GM18861 (cell line): ENCODE results near the gene VPS54.

ENCODE experiments used
- ATAC-seq: cut with Tn5 transposase; IDR thresholded peaks from one replicate; pipeline ENCODE4 v1.9.1; 2021; ENCODE audit not compliant: unreplicated experiment

Gene VPS54

DNA sequence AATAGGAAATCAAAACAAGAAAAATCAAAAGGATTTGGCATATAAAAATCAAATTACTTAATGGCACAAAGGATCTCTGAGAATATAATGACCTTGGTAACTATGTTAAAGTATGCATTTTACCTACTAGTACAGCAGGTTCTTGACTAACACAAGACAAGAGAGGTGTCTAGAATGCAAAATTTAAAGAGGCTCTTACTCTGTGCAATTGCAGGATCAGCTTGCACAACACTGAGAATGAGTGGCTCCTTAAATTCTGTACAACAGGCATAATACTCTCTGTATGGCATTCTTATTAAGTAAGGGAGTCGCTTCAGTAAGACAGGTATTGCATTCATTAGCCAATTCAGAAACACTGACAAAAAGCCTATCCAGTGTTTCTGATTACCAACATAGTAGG is 104.9 kb downstream of the VPS54 start:
- ATAC-seq: no peak

DNA sequence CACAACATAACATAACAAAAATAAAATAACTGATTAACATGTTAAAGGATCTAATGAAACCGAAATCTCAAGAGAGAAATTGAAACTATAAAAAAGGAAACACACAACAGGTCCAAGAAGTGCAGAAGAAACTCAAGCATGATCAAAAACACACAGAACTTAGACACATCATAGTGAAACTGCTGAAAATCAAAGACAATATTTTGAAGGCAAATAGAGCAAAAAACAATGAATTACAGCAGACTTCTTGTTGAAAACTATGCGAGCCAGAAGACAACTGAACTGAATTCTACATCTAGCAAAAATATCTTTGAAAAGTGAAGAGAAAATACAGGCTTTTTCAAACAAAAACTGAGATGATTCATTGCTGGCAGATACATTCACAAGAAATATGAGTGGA is 116.2 kb downstream of the VPS54 start:
- ATAC-seq: peak; percentile 66

DNA sequence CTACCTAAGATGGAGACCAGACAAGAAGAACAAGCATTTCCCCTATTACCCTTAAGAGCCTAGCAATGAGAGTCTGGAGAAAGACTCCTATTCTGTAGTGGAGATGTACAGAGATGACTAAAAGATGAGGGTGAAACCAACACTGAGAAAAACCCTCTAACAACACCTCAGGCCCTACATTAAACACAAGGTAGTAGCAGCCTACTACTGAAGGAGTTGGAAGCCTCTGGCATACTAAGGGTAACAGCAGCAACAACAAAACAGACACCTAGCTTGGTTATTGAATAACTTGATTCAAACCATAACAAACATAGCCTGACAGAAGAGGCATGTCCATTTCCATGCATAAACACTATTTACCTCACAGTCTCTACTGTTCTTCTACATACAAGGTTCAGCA is 117.1 kb downstream of the VPS54 start:
- ATAC-seq: no peak

DNA sequence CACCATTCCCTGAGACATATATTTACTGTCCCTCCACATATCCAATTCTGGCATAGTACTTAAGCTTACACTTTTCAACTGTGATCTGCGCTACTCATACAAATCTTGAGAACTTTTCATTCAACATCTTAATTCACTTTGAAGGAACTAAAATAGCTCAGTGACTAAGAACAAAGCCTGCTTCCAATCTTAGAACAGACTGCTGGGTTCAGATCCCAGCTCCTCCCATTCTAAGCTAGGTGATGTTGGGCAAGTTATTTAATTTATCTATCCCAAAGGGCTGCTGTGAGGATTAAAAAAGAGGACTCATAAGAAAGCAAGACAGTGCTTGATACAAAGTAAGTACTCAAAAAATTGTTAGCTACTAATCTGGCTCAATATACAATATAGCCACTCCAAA is 119.6 kb downstream of the VPS54 start:
- no peak for ATAC-seq

DNA sequence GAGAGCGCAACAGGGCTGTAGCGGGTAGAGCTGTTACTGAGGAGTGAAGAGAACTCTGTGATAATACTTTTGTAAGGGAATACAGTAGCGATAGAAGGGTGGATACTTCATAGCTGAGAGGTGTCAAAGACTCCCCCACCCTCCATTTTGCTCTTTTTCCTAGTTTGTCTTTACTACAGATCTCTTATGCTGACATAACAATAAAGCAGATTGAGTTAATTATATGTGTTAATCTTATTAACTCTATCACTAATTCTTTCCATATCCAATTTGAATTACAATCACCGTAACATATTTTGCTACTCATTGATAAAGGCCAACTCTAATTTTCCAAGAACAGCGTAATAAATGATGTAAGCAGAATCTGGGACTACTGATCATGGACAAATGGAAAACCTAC is 120.4 kb downstream of the VPS54 start:
- ATAC-seq: no peak

DNA sequence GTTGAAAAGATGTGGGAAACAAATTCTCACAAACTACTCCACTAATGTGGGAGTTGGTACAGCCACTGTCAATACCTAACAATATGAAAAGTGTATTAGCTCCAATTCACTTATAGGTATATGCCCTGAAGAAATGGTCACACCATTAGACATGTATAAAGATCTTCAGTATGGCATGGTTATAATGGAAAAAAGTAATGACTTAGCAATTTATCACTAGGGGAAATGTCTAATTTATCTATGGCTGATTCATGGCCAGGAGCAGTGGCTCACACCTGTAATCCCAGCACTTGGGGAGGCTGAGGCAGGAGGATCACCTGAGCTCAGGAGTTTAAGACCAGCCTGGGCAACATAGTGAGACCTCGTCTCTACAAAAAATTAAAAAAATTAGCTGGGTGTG is 125.1 kb downstream of the VPS54 start:
- no peak for ATAC-seq

DNA sequence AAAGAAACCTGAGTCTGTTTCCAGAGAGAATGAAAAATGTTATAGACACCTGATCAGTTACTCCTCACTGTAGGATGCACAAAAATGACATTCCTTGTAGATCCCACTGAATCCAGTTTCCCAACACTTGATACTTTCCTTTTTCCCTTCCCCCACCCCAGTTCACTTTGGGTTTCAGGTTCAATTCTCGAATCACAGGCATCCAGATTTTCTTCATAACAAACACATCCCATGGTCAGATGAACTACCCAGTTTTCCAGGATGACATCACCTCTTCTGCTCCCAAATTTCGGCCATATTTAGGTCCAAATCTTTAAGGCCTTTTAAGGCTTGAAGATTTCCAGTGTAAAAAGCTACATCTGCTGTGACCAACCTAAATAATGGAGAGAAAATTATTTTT is 126.1 kb downstream of the VPS54 start:
- no peak for ATAC-seq

DNA sequence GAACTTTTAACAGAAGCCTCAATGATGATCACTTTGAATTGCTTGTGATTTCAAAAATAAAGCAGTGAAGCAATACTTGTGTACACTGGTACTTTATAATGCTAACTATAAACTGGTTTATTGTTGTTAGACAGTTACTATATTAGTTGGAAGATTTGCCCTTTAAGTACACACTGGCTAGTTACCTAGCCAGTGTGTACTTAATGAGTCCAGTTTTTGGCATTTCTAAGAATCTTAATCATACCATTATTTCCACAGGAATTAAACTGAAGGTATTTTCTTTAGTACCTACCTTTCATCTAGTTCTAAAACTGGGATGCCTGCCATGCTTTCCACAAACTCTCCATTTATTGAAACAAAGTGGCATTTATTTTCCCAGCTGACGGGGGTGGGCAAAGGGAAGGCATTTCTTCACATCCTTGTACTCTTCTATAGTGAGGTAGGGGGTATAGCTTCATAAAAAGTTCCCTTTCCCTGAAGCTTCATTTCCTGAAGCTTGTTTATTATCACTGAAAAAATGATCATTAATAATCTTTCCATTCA is 127.7 kb downstream of the VPS54 start:
- ATAC-seq: no peak

DNA sequence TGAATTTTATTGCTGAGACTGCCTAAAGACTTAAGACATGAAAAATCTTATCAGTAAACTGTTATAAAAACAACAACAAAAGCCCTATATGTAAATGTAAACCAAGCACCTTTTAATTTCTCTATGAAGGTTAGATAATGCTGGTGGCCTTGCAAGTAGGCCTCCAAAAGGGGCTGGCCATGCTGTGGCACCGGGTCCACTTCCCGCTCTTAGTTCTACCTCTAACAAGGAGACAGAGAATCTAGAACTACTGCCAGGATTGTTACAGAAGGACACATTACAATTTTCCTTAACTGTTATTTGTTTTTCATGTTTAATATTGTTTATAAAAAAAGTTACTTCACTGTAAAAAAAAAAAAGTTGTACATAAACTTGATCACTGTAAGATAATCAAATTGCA is 128.6 kb downstream of the VPS54 start:
- no peak for ATAC-seq

DNA sequence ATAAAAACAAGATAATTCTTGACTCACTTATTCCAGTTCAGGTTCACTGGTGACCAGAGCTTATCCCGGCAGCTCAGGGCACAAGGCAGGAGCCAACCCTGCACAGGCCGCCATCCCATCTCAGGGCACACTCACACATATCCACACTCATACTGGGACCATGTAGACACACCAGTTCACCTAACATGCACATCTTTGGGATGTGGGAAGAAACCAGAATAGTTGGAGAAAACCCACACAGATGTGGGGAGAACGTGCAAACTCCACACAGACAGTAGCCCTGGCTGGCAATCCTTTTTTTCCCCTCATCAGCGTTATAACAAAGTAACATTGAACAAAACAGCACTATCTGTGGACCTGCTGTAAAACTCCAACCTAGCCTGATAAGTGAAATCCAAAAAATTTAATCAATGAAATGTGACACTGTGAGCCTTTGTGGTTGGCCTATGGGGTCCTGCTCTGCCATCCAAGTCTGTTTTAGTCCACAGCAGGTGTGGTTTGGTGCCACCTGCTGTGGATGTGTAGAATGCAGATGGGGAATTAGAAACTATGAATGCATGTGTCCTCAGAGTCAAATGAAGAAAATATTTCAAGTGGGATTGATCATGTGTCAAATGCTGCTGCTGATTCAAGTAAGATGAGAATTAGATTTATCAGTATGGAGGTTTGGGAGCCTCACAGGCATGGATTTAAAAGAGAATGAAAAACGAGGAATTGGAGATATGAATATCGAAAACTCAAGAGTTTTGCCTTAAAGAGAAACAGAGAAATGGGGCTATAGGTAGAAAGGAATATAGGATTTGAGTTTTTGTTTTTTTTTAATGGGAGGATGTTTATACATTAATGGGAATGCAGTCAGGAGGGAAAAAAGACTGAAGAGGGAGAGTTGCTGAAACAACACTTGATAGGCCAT is 130.5 kb downstream of the VPS54 start:
- ATAC-seq: peak; percentile 69

DNA sequence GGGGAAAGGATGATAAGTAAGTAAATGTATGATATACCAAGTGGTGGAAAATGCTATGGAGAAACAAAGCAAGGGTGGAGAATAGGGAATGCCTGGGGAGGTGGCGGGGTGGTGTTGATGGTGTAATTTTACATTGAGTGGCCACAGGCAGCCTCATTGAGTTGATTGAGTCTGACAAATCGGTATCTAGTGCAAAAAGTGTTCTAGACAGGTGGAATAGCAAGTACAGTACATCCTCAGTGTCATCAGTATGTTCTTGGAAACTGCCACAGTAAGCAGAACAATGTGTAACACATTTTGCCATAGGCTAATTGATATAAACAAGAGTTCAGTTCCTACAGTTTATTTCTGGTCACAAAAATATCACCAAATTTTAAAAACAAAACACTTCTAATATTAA is 131.2 kb downstream of the VPS54 start:
- ATAC-seq: no peak

DNA sequence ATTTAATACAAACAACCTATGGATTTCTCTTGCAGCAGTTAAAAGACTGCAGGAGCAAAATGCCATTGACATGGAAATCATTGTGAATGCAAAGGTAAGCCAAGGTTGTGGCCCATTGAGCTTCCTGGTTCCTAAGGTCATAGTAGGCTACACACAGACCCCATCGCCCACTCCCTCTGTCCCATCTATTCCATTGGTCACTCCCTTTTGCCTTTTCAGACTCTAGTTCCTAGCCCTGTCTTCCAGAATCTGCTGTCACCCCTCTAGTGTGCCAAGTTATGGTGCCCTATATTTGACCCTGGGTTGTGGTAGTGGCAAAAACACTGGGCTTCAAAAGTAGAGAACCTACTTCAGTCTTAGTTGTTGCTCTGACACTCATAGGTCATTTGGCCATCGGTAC is 132.8 kb downstream of the VPS54 start:
- ATAC-seq: no peak

DNA sequence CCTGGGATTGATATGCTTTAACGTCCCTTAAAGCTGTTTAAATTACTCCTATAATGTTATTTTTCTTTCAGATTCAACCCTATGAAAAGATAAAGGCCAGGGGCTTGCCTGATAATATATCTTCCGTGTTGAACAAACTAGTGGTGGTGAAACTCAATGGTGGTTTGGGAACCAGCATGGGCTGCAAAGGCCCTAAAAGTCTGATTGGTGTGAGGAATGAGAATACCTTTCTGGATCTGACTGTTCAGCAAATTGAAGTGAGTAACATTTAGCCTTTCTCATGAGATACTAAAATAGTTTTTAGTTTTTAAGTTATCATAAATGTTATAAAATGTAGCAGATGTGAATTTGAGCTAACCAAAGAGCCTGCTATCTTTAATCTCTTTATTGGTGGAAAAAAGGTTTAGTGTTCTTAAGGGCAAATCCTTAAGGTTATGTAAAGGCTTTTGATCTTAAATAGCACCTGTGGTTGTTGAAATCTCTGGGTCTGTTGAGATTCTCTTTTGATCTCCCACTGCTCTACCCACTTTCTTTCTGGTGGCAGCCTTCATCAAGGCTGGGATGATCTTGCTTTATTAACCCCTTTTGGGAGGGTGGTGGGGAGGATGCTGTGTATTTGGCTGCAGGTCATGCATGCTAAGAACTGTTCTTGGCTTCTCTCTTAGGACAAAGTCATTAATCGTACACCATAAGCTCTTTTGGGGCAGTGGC is 136.7 kb downstream of the VPS54 start:
- no peak for ATAC-seq

DNA sequence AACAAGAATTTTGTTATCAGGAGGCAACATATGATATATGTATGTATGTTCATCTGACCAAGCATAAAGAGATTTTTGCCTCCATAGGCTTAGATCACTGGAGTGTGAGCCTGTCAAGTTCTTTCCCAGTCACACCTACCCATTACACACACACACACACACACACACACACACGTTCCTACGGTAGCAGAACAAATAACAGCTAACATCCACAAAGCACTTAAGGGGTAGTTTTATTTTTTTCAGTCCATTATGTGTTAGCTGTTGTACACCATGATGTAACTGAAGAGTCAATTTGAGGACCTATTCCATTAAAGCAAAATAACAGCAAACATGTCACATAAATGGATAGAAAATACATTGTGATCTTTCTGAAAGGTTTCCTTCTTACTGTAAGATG is 138.0 kb downstream of the VPS54 start:
- ATAC-seq: no peak

DNA sequence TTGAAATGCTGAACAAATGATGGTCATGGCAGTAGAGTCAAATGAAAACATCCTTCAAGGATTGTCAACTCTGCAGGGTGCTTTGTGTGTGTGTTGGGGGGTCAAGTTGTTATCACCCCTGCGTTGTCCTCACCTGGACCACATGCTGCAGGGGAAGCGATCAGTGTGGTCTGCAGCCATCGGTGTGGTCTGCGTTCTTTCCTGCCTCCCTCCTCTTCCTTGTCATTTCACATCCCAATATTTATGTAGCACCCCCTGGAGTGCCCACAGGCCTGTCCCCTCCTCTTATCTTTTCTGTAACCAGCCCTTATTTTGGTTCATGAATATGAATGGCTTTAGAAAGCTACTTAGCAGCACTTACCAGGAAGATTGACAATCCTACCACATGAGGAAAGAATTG is 138.6 kb downstream of the VPS54 start:
- no peak for ATAC-seq

DNA sequence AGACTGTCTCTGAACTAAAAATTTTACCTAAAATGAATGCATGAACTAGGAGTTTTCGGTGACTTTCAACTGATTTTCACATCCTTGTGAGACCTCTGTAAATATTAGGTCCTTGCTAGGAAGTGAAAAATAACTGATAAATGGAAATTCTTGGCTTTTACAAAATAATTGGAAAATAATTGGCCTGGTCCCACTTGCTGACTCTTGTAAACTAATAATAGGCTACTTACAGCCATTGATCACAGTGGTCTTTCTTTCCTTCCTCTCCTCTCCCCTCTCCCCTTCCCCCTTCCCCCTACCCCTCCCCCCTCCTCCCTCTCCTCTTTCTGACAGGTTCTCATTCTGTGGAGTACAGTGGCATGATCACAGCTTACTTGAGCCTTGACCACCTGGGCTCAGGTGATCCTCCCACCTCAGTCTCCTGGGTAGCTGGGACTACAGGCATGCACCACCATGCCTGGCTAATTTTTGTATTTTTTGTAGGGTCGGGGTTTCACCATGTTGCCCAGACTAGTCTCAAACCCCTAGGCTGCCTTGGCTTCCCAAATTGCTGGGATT is 139.3 kb downstream of the VPS54 start:
- ATAC-seq: no peak

DNA sequence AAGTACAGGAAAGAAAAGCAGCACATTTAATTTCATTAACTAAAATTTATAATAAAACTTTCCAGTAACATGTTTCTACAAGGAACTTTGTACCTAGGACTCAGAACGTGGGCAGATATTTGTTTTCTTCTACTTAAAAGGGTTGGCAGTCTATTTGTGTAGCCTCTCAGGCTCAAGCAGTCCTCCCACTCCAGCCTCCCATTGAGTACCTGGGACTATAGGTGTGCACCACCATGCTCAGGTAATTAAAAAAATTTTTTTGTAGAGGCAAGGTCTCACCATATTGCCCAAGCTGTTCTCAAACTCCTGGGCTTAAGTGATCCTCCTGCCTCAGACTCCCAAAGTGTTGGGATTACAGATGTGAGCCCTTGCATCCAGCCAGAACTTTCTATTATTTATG is 140.7 kb downstream of the VPS54 start:
- ATAC-seq: no peak

DNA sequence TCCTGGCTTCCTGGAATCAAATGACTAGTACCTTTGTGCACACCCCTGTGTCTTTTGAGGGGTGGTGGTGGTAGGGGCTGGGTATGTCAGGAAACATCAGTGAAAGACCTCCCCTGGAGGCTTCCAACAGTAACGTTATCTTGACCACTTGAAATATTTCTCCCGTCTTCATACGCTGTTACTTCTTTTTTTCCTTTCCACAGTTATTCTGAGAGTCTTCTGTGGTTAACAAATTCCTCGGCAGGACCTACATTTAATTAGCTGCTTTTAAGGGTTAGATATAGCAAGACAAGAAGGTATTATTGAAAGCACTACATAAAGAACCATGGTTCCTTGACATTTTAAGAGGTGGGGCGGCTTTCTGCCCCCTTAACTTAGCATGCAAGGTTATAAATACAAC is 142.9 kb downstream of the VPS54 start:
- no peak for ATAC-seq

DNA sequence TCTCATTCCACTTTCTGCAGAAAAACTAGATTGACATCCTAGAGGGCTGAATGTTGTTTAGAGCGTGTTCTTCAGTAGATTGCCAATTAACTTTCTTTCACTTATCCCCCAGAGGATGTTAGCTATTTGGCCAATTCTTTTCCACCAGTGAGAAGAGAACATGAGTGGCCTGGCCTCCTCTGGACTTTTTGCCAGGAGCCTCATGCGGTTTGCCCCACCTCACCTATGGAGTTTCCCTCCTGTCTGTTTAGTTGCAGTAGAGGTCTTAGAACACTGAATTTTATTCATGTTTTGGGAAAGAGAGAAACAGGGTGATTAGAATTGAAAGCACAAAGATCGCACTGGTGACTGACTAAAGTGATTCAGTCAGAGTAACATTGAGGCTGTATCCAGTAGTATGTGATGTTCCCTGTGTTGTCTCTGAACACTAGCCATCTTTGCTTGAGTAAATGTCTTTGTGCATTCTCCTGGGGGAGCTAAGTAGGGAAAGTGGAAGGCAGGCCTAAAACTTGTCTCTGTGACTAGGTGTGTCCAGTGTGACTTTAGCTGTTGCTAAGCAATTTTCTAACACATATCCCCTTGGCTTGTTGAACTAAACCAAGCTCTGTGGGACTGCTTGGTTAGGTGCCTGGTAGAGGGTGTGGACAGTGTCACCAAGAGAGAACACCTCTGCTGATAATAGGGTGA is 143.5 kb downstream of the VPS54 start:
- ATAC-seq: no peak

DNA sequence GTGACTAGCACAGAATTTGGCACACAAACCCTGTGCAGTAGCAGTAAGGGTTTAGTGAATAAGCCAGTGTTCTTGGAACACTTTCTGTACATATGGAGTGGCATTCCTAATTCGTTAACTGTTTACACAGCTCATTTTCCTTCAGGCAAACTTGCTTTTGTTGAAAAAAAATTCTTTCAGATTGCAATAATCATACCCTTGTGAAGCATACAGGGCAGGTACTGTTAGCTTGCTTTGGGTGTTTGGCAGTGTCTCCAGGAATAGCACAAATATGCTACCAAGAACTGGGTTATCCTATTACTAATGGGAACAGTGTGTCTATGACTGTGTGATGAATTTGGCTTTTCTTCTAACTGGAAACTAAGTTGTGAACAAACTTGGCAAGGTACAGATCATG is 144.1 kb downstream of the VPS54 start:
- ATAC-seq: no peak
